ENCODE results near the gene SAFB2. TPM values are rescaled to one million over a fixed set of nuclear protein-coding genes. Genes with fewer than 3 reads are reported as not detected.

SAFB2 gene
- total RNA-seq, 1 experiment from 2014 or later: 98.6 TPM

GRCh38 chr19:5560156-5560555 is 62.4 kb downstream of the SAFB2 start:
- Mint-ChIP-seq H3K36me3 (ENCODE audit: insufficient read depth, unreplicated experiment) (peaks cover 4% of the 10 kb centered on the region), H3K4me3 (ENCODE audit: unreplicated experiment) (no peak overlapping the region), H3K27me3 (ENCODE audit: insufficient read depth, unreplicated experiment) (no peaks in the 10 kb centered on the region), H3K9me3 (ENCODE audit: unreplicated experiment) (peaks cover 4% of the 10 kb centered on the region), H3K27ac (ENCODE audit: low read depth, unreplicated experiment) (no peak overlapping the region), H3K4me1 (ENCODE audit: insufficient read depth, unreplicated experiment) (peaks cover 23% of the 10 kb centered on the region)
- ChIA-PET CTCF (interaction anchor here (0.9 kb wide), 1 partner anchor 25 kb away, joined by 3 read pairs; no protein-coding TSS in a partner anchor), POLR2A (no interaction called here)
- no TSS peak for BruUV-seq (replicated peaks)
- TF ChIP-seq, protein P1, sequence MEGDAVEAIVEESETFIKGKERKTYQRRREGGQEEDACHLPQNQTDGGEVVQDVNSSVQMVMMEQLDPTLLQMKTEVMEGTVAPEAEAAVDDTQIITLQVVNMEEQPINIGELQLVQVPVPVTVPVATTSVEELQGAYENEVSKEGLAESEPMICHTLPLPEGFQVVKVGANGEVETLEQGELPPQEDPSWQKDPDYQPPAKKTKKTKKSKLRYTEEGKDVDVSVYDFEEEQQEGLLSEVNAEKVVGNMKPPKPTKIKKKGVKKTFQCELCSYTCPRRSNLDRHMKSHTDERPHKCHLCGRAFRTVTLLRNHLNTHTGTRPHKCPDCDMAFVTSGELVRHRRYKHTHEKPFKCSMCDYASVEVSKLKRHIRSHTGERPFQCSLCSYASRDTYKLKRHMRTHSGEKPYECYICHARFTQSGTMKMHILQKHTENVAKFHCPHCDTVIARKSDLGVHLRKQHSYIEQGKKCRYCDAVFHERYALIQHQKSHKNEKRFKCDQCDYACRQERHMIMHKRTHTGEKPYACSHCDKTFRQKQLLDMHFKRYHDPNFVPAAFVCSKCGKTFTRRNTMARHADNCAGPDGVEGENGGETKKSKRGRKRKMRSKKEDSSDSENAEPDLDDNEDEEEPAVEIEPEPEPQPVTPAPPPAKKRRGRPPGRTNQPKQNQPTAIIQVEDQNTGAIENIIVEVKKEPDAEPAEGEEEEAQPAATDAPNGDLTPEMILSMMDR (IDR thresholded peaks at IDR 0.05; ENCODE audit: unreplicated experiment): no peak
- intact Hi-C loops (cut with micrococcal nuclease): no loop called here
- no peak for DNase-seq (ENCODE audit: unreplicated experiment)

DNA sequence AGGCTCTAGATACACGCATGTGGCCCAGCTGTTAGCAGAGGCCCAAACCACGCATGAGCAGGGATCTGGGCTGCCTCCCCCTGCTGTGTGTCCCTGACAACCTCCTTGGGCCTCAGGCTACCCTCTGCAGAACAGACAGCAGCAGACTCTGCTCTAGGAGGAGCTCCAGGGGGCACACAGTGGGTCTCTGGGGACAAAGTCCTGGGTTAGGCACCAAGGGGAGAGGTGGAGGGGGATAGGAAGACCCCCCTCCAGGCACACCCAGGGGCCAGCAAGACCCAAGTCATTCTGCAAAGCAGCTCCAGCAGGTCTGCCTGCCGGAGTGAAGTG is 62.8 kb downstream of the SAFB2 start:
- TF ChIP-seq, protein P1 (IDR thresholded peaks at IDR 0.05; ENCODE audit: unreplicated experiment): no peak
- Mint-ChIP-seq H3K27ac (ENCODE audit: low read depth, unreplicated experiment) (no peak overlapping the region), H3K9me3 (ENCODE audit: unreplicated experiment) (peaks cover 4% of the 10 kb centered on the region), H3K4me1 (ENCODE audit: insufficient read depth, unreplicated experiment) (peaks cover 23% of the 10 kb centered on the region), H3K27me3 (ENCODE audit: insufficient read depth, unreplicated experiment) (no peaks in the 10 kb centered on the region), H3K36me3 (ENCODE audit: insufficient read depth, unreplicated experiment) (peaks cover 4% of the 10 kb centered on the region), H3K4me3 (ENCODE audit: unreplicated experiment) (no peak overlapping the region)
- BruUV-seq (replicated peaks): no TSS peak
- intact Hi-C loops (cut with micrococcal nuclease): no loop called here
- ChIA-PET POLR2A (no interaction called here), CTCF (interaction anchor here (0.9 kb wide), 1 partner anchor 25 kb away, joined by 3 read pairs; no protein-coding TSS in a partner anchor)
- DNase-seq (ENCODE audit: unreplicated experiment): no peak

- peak overlapping the region; percentile 10 for H3K27ac Mint-ChIP-seq (ENCODE audit: low read depth, unreplicated experiment)
- TF ChIP-seq, protein P1 (IDR thresholded peaks at IDR 0.05; ENCODE audit: unreplicated experiment): no peak
- intact Hi-C loops (cut with micrococcal nuclease): no loop called here
- peak; percentile 81 for DNase-seq (ENCODE audit: unreplicated experiment)
- H3K27me3 Mint-ChIP-seq (ENCODE audit: insufficient read depth, unreplicated experiment): no peaks in the 10 kb centered on the region
- BruUV-seq (replicated peaks): no TSS peak
- ChIA-PET POLR2A (interaction anchor here (0.6 to 1.6 kb wide), 6 partner anchors 10 to 406 kb away, joined by 3 to 6 read pairs (median 4); partner anchors contain the start of genes SAFB2 and TINCR), CTCF (interaction anchor here (0.5 to 1.3 kb wide), 11 partner anchors 10 to 685 kb away, joined by 3 to 7 read pairs (median 3); no protein-coding TSS in a partner anchor)
- peaks cover 4% of the 10 kb centered on the region for H3K9me3 Mint-ChIP-seq (ENCODE audit: unreplicated experiment)
- H3K4me3 Mint-ChIP-seq (ENCODE audit: unreplicated experiment): no peak overlapping the region
- H3K36me3 Mint-ChIP-seq (ENCODE audit: insufficient read depth, unreplicated experiment): peaks cover 4% of the 10 kb centered on the region
- H3K4me1 Mint-ChIP-seq (ENCODE audit: insufficient read depth, unreplicated experiment): peaks cover 23% of the 10 kb centered on the region
Observed at GRCh38 chr19:5558101-5558621, 64.4 kb downstream of the SAFB2 start.

DNA sequence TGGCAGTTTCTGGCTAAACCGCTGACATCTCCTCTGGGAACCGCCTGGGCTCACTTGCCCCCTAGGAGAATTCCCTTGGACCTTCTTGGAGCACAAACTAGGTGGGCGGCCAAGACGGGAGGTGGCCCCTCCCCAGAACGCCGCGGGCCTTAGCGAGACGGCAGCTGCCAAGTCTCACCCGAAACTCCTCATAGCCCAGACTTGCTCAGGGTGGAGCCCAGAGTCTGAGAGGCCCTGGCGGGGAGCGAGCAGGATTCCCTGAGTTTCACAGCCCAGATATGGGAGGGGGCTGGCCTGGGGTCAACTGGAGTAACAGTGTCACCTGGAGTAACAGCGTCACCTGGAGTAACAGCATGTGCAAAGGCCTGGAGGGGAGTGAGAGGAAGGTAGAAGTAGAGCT is 64.9 kb downstream of the SAFB2 start:
- POLR2A ChIA-PET: interaction anchor here (0.6 to 1.6 kb wide), 5 partner anchors 10 to 405 kb away, joined by 3 to 6 read pairs (median 4); partner anchors contain the start of gene TINCR
- H3K27ac Mint-ChIP-seq (ENCODE audit: low read depth, unreplicated experiment): peak overlapping the region; percentile 10
- TF ChIP-seq, protein P1 (IDR thresholded peaks at IDR 0.05; ENCODE audit: unreplicated experiment): no peak

More for the DNA sequence above, 64.9 kb downstream of the SAFB2 start:
- no TSS peak for BruUV-seq (replicated peaks)
- DNase-seq (ENCODE audit: unreplicated experiment): peak; percentile 85
- CTCF ChIA-PET: interaction anchor here (0.5 to 1.0 kb wide), 9 partner anchors 10 to 685 kb away, joined by 3 to 7 read pairs (median 3); no protein-coding TSS in a partner anchor
- no peaks in the 10 kb centered on the region for H3K27me3 Mint-ChIP-seq (ENCODE audit: insufficient read depth, unreplicated experiment)
- intact Hi-C loops (cut with micrococcal nuclease): no loop called here
- H3K36me3 Mint-ChIP-seq (ENCODE audit: insufficient read depth, unreplicated experiment): peaks cover 4% of the 10 kb centered on the region
- no peak overlapping the region for H3K4me3 Mint-ChIP-seq (ENCODE audit: unreplicated experiment)
- peaks cover 4% of the 10 kb centered on the region for H3K9me3 Mint-ChIP-seq (ENCODE audit: unreplicated experiment)
- H3K4me1 Mint-ChIP-seq (ENCODE audit: insufficient read depth, unreplicated experiment): peaks cover 23% of the 10 kb centered on the region

All from MCF 10A (cell line).